Measurements from ENCODE around the gene RNF121. TPM values are rescaled to one million over a fixed set of nuclear protein-coding genes. Genes with fewer than 3 reads are reported as not detected.

The RNF121 gene
- total and polyA plus RNA-seq, 2 of the 8 experiments (the other 6 are each of a cell fraction or from before 2014, with no cell fraction given) = 39.7 to 51.6 TPM

DNA sequence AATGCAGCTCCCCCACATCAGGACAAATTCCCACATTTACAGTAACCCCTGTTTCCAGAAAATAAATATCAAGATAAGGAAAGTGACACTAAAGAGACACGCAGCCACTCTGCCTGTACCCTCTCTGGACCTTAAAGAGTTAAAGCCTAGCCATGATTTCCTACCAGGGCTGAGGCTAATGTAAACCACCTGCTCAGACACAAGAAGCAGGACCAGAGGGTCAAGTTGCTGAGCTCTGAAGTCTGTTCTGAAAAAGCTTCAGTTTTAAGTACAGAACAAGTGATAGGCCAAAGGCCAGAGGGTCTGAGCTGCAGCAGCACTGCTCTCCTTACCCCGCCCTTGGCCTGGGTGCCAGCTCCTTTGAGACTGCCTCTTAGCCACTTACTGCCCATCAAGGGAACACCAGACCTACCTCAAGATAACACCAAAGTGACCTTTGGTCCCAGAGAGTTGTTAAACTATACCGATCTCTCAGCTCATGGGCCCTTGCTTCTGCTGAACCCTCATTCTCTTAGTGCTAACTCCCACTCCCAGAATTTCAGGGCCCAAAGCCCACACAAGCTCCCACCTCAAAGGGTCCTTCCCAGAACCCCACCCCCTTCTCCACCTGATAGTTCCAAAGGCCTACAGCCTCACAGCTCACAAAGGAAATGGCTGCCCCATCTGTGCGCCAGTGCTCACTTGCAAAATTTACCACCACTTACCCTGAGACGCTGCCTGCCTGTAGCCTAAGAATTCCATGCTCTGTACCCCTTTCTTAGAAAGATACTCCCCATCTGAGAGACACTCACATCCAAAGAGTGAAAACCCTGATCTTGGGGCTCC lies 110.4 kb downstream of the RNF121 start (continued):
- TF ChIP-seq GABPA (IDR thresholded peaks at IDR 0.05; ENCODE audit: borderline replicate concordance, insufficient read depth, low read length) (no peak), BRCA1 (IDR thresholded peaks at IDR 0.05; ENCODE audit: low read depth, low read length) (no peak)

Measured in H1 (cell line).